A673 (cell line): ENCODE data around the gene TMBIM6. TPM values are rescaled to one million over a fixed set of nuclear protein-coding genes. Genes with fewer than 3 reads are reported as not detected.

Source experiments
- BruUV-seq: library from RNA; stranded (reverse); fragments of 400-500 nt; replicated peaks from 2 replicates; lab custom pipeline; 2021; lab: Mats Ljungman, UMichigan
- CTCF ChIA-PET: fragments of 300-600 bp; sonication (Branson Sonifier 250); formaldehyde crosslinking; loops from one replicate; lab custom pipeline; 2022; ENCODE audit warnings: antibody characterized with exemption; lab: Charles Lee
- POLR2A ChIA-PET: fragments of 300-600 bp; sonication (Branson Sonifier 250); formaldehyde crosslinking; loops from one replicate; lab custom pipeline; 2022; ENCODE audit warnings: antibody characterized with exemption; ENCODE audit not compliant: low non-redundant PET; lab: Charles Lee
- DNase-seq: peaks from one replicate; pipeline ENCODE4 v3.0.0-alpha.2; 2015; ENCODE audit warnings: low spot score
- H3K27ac ChIP-seq: fragments of 200-600 bp; sonication (generic); 2 replicates; pipeline ENCODE4 v1.5.1; 2016; ENCODE audit warnings: mixed run types, low read depth, mild to moderate bottlenecking, mixed read lengths, antibody characterized with exemption, low read length; ENCODE audit not compliant: poor library complexity, severe bottlenecking
- H3K27me3 ChIP-seq: fragments of 200-600 bp; sonication (generic); replicated peaks from 2 replicates; pipeline ENCODE4 v1.6.1; 2017; ENCODE audit warnings: mixed run types, low read depth, mild to moderate bottlenecking, mixed read lengths, antibody characterized with exemption, low read length; ENCODE audit not compliant: insufficient read depth, poor library complexity
- H3K36me3 ChIP-seq: fragments of 200-600 bp; sonication (generic); 2 replicates; pipeline ENCODE4 v1.6.1; 2016; ENCODE audit warnings: mixed run types, mild to moderate bottlenecking, mixed read lengths, antibody characterized with exemption, low read length; ENCODE audit not compliant: insufficient read depth, poor library complexity, severe bottlenecking
- H3K4me1 ChIP-seq: fragments of 200-600 bp; sonication (generic); 2 replicates; pipeline ENCODE4 v1.6.1; 2017; ENCODE audit warnings: mixed run types, mild to moderate bottlenecking, mixed read lengths, antibody characterized with exemption, low read length; ENCODE audit not compliant: insufficient read depth, poor library complexity, severe bottlenecking
- H3K4me3 ChIP-seq: fragments of 200-600 bp; sonication (generic); 2 replicates; pipeline ENCODE4 v1.5.1; 2016; ENCODE audit warnings: low read depth, mixed run types, mild to moderate bottlenecking, mixed read lengths, low read length; ENCODE audit not compliant: poor library complexity, severe bottlenecking
- H3K9me3 ChIP-seq: fragments of 200-600 bp; sonication (generic); 2 replicates; pipeline ENCODE4 v1.6.1; 2016; ENCODE audit warnings: mixed run types, low read depth, mild to moderate bottlenecking, mixed read lengths, antibody characterized with exemption, low read length; ENCODE audit not compliant: poor library complexity, severe bottlenecking
- CTCF ChIP-seq: fragments of 300-800, 200-600 bp; sonication (generic); conservative IDR thresholded peaks from 2 replicates; pipeline ENCODE4 v1.5.1; 2017; ENCODE audit warnings: low read depth, mild to moderate bottlenecking, antibody characterized with exemption, low read length, moderate library complexity, mixed read lengths
- EZH2 ChIP-seq: fragments of 200-600 bp; sonication (generic); IDR thresholded peaks from 2 replicates; pipeline ENCODE4 v1.6.1; 2017; ENCODE audit warnings: borderline replicate concordance, low read depth, mild to moderate bottlenecking, mixed read lengths, antibody characterized with exemption, low read length; ENCODE audit not compliant: poor library complexity, severe bottlenecking
- intact Hi-C: fragments of 100-400 bp; cut with micrococcal nuclease; formaldehyde crosslinking; loops from one replicate; pipeline ENCODE4 v1.10.0; 2022; ENCODE audit not compliant: unreplicated experiment
- total RNA-seq: library from RNA; stranded (reverse); gene quantifications from 2 replicates; pipeline ENCODE4 v1.2.3, GENCODE V29; 2021

TMBIM6 gene
- total RNA-seq, 1 experiment from 2014 or later: 454 TPM

DNA sequence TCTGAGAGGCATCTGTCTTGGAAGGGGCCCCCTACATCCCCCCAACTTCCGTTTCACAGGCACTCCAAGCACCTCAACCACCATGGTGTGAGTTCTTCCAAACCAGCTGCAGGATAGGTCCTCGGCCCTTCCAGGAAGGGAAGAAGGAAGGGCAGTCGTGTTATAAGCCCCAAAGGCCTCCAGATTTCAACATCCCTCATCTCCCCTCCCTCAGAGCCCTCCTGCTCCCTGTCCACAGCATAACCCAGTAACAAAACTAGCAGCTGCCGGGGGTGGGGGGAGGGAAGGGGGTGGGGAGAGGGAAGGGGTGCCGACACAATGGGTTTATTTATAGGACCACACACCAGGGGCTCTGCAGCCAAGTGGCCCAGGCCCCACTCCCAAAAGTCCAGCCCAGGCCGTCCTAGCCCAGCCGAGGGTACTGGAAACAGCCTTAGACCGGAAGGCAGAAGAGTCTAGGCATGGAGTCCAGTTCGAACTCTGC, 68.6 kb downstream of the TMBIM6 start:
- BruUV-seq: no TSS peak
- TF ChIP-seq CTCF: no peak
- no peak for TF ChIP-seq EZH2
- Histone ChIP-seq H3K27me3 (no peaks in the 10 kb centered on the region), H3K36me3 (no peaks in the 10 kb centered on the region), H3K27ac (no peak overlapping the region), H3K4me3 (no peak overlapping the region), H3K9me3 (no peaks in the 10 kb centered on the region), H3K4me1 (no peaks in the 10 kb centered on the region)
- intact Hi-C loops: no loop called here
- DNase-seq: no peak
- ChIA-PET CTCF (no interaction called here), POLR2A (no interaction called here)

- BruUV-seq: no TSS peak
- intact Hi-C loops: no loop called here
- H3K4me3 ChIP-seq: no peak overlapping the region
- no peaks in the 10 kb centered on the region for H3K9me3 ChIP-seq
- H3K4me1 ChIP-seq: no peaks in the 10 kb centered on the region
- DNase-seq: no peak
- no peaks in the 10 kb centered on the region for H3K36me3 ChIP-seq
- POLR2A ChIA-PET: no interaction called here
- H3K27me3 ChIP-seq: no peaks in the 10 kb centered on the region
- TF ChIP-seq EZH2: no peak
- no peak for TF ChIP-seq CTCF
- CTCF ChIA-PET: no interaction called here
- no peak overlapping the region for H3K27ac ChIP-seq
Observed at GRCh38 chr12:49811136-49811535, 69.8 kb downstream of the TMBIM6 start.

GRCh38 chr12:49811961-49812401, 70.6 kb downstream of the TMBIM6 start:
- intact Hi-C loops: no loop called here
- no peaks in the 10 kb centered on the region for H3K36me3 ChIP-seq
- H3K9me3 ChIP-seq: no peaks in the 10 kb centered on the region
- no peak overlapping the region for H3K4me3 ChIP-seq
- no peak overlapping the region for H3K27ac ChIP-seq
- no TSS peak for BruUV-seq
- CTCF ChIA-PET: no interaction called here
- H3K27me3 ChIP-seq: no peaks in the 10 kb centered on the region
- DNase-seq: no peak
- POLR2A ChIA-PET: no interaction called here
- TF ChIP-seq CTCF (no peak), EZH2 (no peak)
- no peaks in the 10 kb centered on the region for H3K4me1 ChIP-seq
